ENCODE measurements around the gene PRPF19. TPM values are rescaled to one million over a fixed set of nuclear protein-coding genes. Genes with fewer than 3 reads are reported as not detected.

The PRPF19 gene
- total RNA-seq, 1 experiment from 2014 or later: 204 TPM

DNA sequence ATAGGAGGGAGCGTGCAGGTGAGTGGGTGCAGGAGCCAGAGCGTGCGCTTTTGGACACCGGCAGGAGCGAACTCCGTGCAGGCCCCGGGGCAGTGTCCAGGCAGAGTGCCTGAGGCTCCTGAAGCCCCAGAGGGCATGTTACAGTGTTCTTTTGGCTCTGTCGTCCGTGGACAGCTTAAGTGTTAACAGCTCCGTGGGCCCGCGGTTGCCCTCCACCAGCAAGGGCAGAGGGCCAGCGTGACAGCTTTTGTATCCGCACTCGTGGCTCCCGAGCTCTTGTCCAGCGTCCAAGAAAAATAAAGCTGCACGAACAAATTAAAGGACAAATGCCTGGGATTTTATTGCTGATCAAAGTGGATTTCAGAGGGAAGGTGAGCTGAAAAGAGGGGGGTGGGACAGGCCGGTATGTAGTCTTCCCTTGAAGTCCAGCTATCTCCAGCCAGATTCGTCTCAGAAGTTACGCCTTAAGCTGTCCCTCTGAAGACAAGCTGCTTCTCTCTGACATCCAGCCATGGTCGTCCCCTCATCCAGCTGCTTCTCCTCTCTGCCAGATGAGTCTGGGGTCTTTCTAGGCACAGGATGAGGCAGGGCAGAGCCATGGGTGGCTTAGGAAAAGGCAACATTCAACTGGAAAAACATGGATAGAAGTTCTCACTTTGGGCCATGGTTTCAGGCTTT is 6.6 kb upstream of the PRPF19 start:
- Histone ChIP-seq H3K27me3 (replicated peaks; ENCODE audit: insufficient read depth, low read depth, low read length, poor library complexity) (no peaks in the 10 kb centered on the region), H3K4me3 (ENCODE audit: low read depth, low read length, poor library complexity, severe bottlenecking) (peak overlapping the region; percentile 62), H3K4me1 (ENCODE audit: insufficient read depth, low read length, poor library complexity, severe bottlenecking) (peaks cover 18% of the 10 kb centered on the region), H3K36me3 (ENCODE audit: insufficient read depth, low read length, poor library complexity, severe bottlenecking) (no peaks in the 10 kb centered on the region), H3K9me3 (ENCODE audit: low read depth, low read length, poor library complexity, severe bottlenecking) (no peaks in the 10 kb centered on the region), H3K27ac (ENCODE audit: low read depth, low read length, poor library complexity, severe bottlenecking) (peak overlapping the region; percentile 89)
- ChIA-PET POLR2A (ENCODE audit: low non-redundant PET) (interaction anchor here (0.6 kb wide), 1 partner anchor 270 kb away, joined by 3 read pairs; no protein-coding TSS in a partner anchor), CTCF (interaction anchor here (1.5 kb wide), 1 partner anchor 13 kb away, joined by 3 read pairs; no protein-coding TSS in a partner anchor)
- BruUV-seq (replicated peaks): no TSS peak
- intact Hi-C loops (cut with micrococcal nuclease; ENCODE audit: unreplicated experiment): loop anchor here (10.0 kb wide), 1 partner anchor 1348 kb away; no protein-coding TSS in a partner anchor
- TF ChIP-seq, protein P1, sequence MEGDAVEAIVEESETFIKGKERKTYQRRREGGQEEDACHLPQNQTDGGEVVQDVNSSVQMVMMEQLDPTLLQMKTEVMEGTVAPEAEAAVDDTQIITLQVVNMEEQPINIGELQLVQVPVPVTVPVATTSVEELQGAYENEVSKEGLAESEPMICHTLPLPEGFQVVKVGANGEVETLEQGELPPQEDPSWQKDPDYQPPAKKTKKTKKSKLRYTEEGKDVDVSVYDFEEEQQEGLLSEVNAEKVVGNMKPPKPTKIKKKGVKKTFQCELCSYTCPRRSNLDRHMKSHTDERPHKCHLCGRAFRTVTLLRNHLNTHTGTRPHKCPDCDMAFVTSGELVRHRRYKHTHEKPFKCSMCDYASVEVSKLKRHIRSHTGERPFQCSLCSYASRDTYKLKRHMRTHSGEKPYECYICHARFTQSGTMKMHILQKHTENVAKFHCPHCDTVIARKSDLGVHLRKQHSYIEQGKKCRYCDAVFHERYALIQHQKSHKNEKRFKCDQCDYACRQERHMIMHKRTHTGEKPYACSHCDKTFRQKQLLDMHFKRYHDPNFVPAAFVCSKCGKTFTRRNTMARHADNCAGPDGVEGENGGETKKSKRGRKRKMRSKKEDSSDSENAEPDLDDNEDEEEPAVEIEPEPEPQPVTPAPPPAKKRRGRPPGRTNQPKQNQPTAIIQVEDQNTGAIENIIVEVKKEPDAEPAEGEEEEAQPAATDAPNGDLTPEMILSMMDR (conservative IDR thresholded peaks at IDR 0.05; ENCODE audit: low read depth, low read length): no peak
- TF ChIP-seq EZH2 (IDR thresholded peaks at IDR 0.05; ENCODE audit: borderline replicate concordance, low read depth, low read length, poor library complexity, severe bottlenecking): no peak
- DNase-seq (ENCODE audit: low spot score): no peak

DNA sequence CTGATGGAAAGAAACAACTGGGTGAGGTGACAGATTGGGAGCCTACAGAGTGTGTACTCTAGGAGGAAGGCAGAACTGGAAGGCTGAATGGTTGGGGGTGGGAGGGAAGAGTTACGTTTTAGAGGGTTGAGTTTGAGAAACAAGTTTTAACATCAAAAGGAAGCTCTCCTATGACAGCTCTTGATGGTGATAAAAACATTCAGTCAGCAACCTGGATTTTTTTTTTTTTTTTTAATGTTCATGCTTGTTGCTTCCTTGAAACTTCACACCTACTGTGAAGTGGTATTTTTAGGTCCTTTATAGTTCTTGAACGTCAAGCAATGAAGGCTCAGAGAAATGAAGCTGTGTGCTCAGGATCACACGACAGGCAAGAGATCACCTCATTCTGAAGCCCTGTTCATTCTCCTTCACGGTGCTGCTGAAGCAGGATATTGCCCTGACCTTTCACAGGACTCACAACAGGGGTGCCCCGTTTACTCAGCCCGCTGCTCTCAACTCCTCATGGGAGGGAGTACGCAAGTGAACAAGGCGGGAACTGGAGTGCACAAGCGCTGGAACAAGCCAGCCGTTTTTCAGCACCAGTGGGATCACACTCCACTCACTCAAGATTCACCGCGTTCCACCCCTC is 6.0 kb upstream of the PRPF19 start:
- Histone ChIP-seq H3K36me3 (ENCODE audit: insufficient read depth, low read length, poor library complexity, severe bottlenecking) (no peaks in the 10 kb centered on the region), H3K27ac (ENCODE audit: low read depth, low read length, poor library complexity, severe bottlenecking) (no peak overlapping the region), H3K27me3 (replicated peaks; ENCODE audit: insufficient read depth, low read depth, low read length, poor library complexity) (no peaks in the 10 kb centered on the region), H3K4me1 (ENCODE audit: insufficient read depth, low read length, poor library complexity, severe bottlenecking) (peaks cover 18% of the 10 kb centered on the region), H3K4me3 (ENCODE audit: low read depth, low read length, poor library complexity, severe bottlenecking) (no peak overlapping the region), H3K9me3 (ENCODE audit: low read depth, low read length, poor library complexity, severe bottlenecking) (no peaks in the 10 kb centered on the region)
- ChIA-PET POLR2A (ENCODE audit: low non-redundant PET) (interaction anchor here (0.6 kb wide), 1 partner anchor 513 kb away, joined by 4 read pairs; no protein-coding TSS in a partner anchor), CTCF (interaction anchor here (1.5 kb wide), 1 partner anchor 13 kb away, joined by 3 read pairs; no protein-coding TSS in a partner anchor)
- no peak for TF ChIP-seq EZH2 (IDR thresholded peaks at IDR 0.05; ENCODE audit: borderline replicate concordance, low read depth, low read length, poor library complexity, severe bottlenecking)
- TF ChIP-seq, protein P1 (conservative IDR thresholded peaks at IDR 0.05; ENCODE audit: low read depth, low read length): no peak
- DNase-seq (ENCODE audit: low spot score): no peak
- intact Hi-C loops (cut with micrococcal nuclease; ENCODE audit: unreplicated experiment): loop anchor here (10.0 kb wide), 1 partner anchor 1348 kb away; no protein-coding TSS in a partner anchor
- no TSS peak for BruUV-seq (replicated peaks)

DNA sequence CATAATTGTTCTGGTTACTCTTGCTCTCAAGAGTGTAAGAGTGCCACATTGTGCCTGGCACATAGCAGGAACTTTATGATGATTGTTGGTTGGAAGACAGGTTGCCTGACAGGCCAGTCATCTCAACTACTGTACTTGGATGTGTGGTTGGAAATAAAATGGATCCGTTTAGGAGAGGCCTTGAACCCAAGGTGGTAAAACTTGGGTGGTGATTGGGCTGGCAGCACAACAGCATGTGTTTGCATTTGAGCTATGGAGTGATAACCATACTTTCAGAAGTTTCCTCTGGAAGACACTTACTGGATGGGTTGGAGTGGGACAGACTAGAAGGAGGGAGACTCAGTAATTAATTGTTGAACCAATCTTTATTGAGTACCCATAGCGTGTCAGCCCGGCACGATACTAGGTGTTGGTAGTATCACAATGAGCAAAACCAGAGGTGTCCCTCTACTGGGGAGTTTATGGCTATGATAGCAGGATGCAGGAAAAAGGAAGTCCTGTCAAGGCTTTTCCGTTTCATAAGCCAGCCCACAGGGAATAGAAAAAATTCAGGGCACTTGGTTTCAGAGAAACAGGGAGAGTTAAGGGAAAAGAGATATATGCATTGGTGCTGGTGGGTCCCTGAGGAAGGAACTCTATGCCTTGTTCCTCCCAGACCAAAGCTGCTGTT is 4.5 kb upstream of the PRPF19 start:
- DNase-seq (ENCODE audit: low spot score): peak; percentile 39
- TF ChIP-seq EZH2 (IDR thresholded peaks at IDR 0.05; ENCODE audit: borderline replicate concordance, low read depth, low read length, poor library complexity, severe bottlenecking): no peak
- TF ChIP-seq, protein P1 (conservative IDR thresholded peaks at IDR 0.05; ENCODE audit: low read depth, low read length): no peak
- H3K27ac ChIP-seq (ENCODE audit: low read depth, low read length, poor library complexity, severe bottlenecking): no peak overlapping the region
- H3K4me1 ChIP-seq (ENCODE audit: insufficient read depth, low read length, poor library complexity, severe bottlenecking): peaks cover 22% of the 10 kb centered on the region
- POLR2A ChIA-PET (ENCODE audit: low non-redundant PET): no interaction called here
- H3K36me3 ChIP-seq (ENCODE audit: insufficient read depth, low read length, poor library complexity, severe bottlenecking): no peaks in the 10 kb centered on the region
- intact Hi-C loops (cut with micrococcal nuclease; ENCODE audit: unreplicated experiment): loop anchor here (10.0 kb wide), 1 partner anchor 1346 kb away; no protein-coding TSS in a partner anchor
- H3K27me3 ChIP-seq (replicated peaks; ENCODE audit: insufficient read depth, low read depth, low read length, poor library complexity): no peaks in the 10 kb centered on the region
- H3K4me3 ChIP-seq (ENCODE audit: low read depth, low read length, poor library complexity, severe bottlenecking): no peak overlapping the region
- no TSS peak for BruUV-seq (replicated peaks)
- no peaks in the 10 kb centered on the region for H3K9me3 ChIP-seq (ENCODE audit: low read depth, low read length, poor library complexity, severe bottlenecking)
- CTCF ChIA-PET: no interaction called here

Measured in A673 (cell line).